GM19397 (cell line): ENCODE data around the gene EML6.

Source experiments
- ATAC-seq: cut with Tn5 transposase; IDR thresholded peaks from one replicate; pipeline ENCODE4 v1.9.1; 2021; ENCODE audit warnings: mild to moderate bottlenecking, moderate library complexity; ENCODE audit not compliant: unreplicated experiment

Gene EML6

GRCh38 chr2:55013936-55014335 lies 290.5 kb downstream of the EML6 start:
- ATAC-seq = no peak

GRCh38 chr2:55014962-55015939 lies 291.8 kb downstream of the EML6 start:
- no peak for ATAC-seq

GRCh38 chr2:55017428-55017827 lies 294.0 kb downstream of the EML6 start:
- no peak for ATAC-seq

- ATAC-seq = no peak
These were observed 294.4 kb downstream of the EML6 start for GRCh38 chr2:55017880-55018279.

GRCh38 chr2:55018619-55019018 lies 295.2 kb downstream of the EML6 start:
- no peak for ATAC-seq

- ATAC-seq = no peak
These were observed 296.2 kb downstream of the EML6 start for GRCh38 chr2:55019526-55020258.
